ENCODE data around the gene OR4M1.
"Not testable (repeated sequence)": the region's sequence is repeated elsewhere in the genome, so short reads cannot be mapped to it uniquely, and the experiment has no call there.

The OR4M1 gene

DNA sequence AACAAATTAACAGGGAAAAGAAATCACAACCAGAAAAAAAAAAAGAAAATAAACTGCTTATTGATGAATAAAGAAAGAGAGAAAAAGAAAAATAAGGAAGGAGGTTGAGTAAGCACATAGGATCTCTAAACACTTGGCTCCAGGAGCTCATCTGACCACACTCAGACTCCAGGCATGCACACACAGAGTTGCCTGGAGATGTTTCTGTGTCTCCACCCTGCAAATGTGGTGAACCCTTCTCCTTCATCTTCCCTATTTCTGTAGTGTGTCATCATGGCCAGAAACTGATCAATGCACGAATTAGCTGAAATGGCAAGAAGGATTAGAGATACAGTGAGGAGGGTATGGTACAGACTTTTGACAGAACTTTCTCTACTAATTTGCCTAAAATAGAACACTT lies 50.5 kb downstream of the OR4M1 start:
- no peak for DNase-seq

DNA sequence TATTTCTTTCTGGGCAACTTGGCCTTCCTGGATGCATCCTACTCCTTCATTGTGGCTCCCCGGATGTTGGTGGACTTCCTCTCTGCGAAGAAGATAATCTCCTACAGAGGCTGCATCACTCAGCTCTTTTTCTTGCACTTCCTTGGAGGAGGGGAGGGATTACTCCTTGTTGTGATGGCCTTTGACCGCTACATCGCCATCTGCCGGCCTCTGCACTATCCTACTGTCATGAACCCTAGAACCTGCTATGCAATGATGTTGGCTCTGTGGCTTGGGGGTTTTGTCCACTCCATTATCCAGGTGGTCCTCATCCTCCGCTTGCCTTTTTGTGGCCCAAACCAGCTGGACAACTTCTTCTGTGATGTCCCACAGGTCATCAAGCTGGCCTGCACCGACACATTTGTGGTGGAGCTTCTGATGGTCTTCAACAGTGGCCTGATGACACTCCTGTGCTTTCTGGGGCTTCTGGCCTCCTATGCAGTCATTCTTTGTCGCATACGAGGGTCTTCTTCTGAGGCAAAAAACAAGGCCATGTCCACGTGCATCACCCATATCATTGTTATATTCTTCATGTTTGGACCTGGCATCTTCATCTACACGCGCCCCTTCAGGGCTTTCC lies 54.4 kb downstream of the OR4M1 start:
- DNase-seq: not testable (repeated sequence)

DNA sequence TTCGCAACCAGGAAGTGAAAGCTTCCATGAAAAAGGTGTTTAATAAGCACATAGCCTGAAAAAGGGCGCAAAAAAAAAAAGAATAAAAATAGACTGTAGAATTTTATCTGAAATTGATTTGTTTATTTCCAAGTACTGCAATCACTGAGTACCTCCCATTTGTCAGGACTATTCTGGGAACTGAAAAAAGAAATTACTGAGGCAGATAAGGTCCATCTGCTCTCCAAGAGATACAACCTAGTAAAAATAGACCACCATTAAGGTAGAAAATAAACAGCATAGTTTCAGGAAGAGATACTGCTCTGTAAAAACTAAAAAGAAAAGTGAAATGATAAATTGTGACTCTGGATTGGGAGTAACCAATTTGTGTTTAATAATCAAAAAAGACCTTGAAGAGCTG lies 55.0 kb downstream of the OR4M1 start:
- DNase-seq: no peak

All from NCI-H1092 (cell line).